Measurements from ENCODE around the gene MIGA1.

MIGA1 gene

GRCh38 chr1:77779529-77780281, at the start of gene MIGA1:
MIGA1 (plus strand) TSS chr1:77779649; CDS start chr1:77783253, 3,604 bp downstream.
- peak; percentile 92 for DNase-seq (ENCODE audit: low read depth)
- H3K4me3 ChIP-seq (ENCODE audit: low read depth, low read length): peak within 1 kb of the TSS; percentile 82
- TF ChIP-seq MAX (IDR thresholded peaks at IDR 0.05; ENCODE audit: low read depth, low read length) (0 out of 2 replicates have a peak, but pooled peaks have one; percentile 12), POLR2A (IDR thresholded peaks at IDR 0.05; ENCODE audit: extremely low read depth, insufficient read length) (peak; percentile 36), MYC (IDR thresholded peaks at IDR 0.05; ENCODE audit: low read depth, low read length) (no peak)
- TF ChIP-seq, protein P1, sequence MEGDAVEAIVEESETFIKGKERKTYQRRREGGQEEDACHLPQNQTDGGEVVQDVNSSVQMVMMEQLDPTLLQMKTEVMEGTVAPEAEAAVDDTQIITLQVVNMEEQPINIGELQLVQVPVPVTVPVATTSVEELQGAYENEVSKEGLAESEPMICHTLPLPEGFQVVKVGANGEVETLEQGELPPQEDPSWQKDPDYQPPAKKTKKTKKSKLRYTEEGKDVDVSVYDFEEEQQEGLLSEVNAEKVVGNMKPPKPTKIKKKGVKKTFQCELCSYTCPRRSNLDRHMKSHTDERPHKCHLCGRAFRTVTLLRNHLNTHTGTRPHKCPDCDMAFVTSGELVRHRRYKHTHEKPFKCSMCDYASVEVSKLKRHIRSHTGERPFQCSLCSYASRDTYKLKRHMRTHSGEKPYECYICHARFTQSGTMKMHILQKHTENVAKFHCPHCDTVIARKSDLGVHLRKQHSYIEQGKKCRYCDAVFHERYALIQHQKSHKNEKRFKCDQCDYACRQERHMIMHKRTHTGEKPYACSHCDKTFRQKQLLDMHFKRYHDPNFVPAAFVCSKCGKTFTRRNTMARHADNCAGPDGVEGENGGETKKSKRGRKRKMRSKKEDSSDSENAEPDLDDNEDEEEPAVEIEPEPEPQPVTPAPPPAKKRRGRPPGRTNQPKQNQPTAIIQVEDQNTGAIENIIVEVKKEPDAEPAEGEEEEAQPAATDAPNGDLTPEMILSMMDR (IDR thresholded peaks at IDR 0.05; ENCODE audit: low read depth, low read length): no peak

DNA sequence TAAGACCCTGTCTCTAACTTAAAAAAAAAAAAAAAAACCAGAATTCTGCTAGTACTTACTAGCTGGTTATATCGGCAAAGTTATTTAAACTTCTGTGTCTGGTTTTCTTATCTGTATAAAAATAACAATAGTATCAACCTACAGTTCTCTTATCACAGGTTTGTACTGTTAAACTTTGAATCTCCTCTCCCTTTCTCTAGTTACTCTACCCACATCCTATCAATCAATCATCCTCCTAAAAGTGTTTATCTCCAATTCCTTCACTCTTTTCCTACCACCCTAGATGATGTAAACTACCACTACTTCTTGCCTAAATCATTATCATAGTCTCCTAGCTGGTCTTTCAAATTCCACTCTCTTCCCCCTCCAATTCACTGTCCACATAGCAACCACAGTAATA, 47.4 kb upstream of the MIGA1 start:
- no peak overlapping the region for H3K4me3 ChIP-seq (ENCODE audit: low read depth, low read length)

GRCh38 chr1:77739235-77739634, 40.2 kb upstream of the MIGA1 start:
- H3K4me3 ChIP-seq (ENCODE audit: low read depth, low read length): no peak overlapping the region
- peak; percentile 13 for DNase-seq (ENCODE audit: low read depth)
- TF ChIP-seq, protein P1 (IDR thresholded peaks at IDR 0.05; ENCODE audit: low read depth, low read length): no peak
- TF ChIP-seq MAX (IDR thresholded peaks at IDR 0.05; ENCODE audit: low read depth, low read length) (no peak), MYC (IDR thresholded peaks at IDR 0.05; ENCODE audit: low read depth, low read length) (no peak), POLR2A (IDR thresholded peaks at IDR 0.05; ENCODE audit: extremely low read depth, insufficient read length) (no peak)

More for the DNA sequence above, 47.4 kb upstream of the MIGA1 start:
- TF ChIP-seq POLR2A (IDR thresholded peaks at IDR 0.05; ENCODE audit: extremely low read depth, insufficient read length) (no peak), MYC (IDR thresholded peaks at IDR 0.05; ENCODE audit: low read depth, low read length) (no peak), MAX (IDR thresholded peaks at IDR 0.05; ENCODE audit: low read depth, low read length) (no peak)
- TF ChIP-seq, protein P1 (IDR thresholded peaks at IDR 0.05; ENCODE audit: low read depth, low read length): no peak
- no peak for DNase-seq (ENCODE audit: low read depth)

DNA sequence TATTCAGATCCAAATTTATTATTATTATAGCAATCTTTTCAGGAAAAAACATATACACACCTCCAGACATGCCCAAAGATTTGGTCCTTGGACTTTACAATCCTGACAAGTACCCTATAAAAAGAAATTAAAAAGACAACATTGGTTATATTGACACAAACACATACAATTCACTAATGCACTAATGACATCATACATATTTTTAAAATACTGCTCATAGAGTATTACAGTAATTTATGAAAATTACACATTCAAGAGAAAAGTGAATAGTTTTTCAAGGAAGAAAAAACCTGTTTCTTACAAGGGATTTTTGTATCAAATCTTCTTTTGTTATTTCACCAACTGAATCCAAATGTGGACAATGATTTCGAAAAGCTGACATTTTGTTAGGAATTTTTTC, 38.1 kb upstream of the MIGA1 start:
- no peak overlapping the region for H3K4me3 ChIP-seq (ENCODE audit: low read depth, low read length)
- no peak for DNase-seq (ENCODE audit: low read depth)
- TF ChIP-seq, protein P1 (IDR thresholded peaks at IDR 0.05; ENCODE audit: low read depth, low read length): no peak
- TF ChIP-seq MAX (IDR thresholded peaks at IDR 0.05; ENCODE audit: low read depth, low read length): no peak
- no peak for TF ChIP-seq MYC (IDR thresholded peaks at IDR 0.05; ENCODE audit: low read depth, low read length)
- no peak for TF ChIP-seq POLR2A (IDR thresholded peaks at IDR 0.05; ENCODE audit: extremely low read depth, insufficient read length)

DNA sequence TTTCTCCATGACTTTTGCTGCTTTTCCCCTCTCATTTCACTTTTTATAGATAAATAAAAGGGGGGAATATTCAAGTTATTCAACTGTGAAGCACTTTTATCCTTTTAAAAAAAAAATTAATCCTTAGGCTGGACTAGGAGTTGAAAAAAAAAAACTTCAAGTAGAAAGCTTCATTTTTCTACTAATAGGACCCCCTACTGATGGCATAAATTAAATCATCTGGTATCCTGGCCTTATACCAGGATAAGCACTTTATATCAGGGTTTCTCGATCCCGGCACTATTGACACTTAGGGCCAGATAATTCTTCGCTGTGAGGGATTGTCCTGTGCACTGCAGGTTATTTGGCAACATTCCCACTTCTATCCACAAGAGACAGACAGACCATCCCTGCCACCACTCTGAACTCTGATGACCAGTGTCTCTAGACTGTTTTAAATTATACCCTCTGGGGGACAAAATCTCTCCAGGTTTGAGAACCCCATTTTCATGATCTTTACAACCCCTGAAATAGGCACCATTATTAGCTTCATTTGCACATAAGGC, 37.4 kb upstream of the MIGA1 start:
- DNase-seq (ENCODE audit: low read depth): no peak
- TF ChIP-seq, protein P1 (IDR thresholded peaks at IDR 0.05; ENCODE audit: low read depth, low read length): no peak
- TF ChIP-seq POLR2A (IDR thresholded peaks at IDR 0.05; ENCODE audit: extremely low read depth, insufficient read length): no peak

More for the DNA sequence above, 37.4 kb upstream of the MIGA1 start:
- H3K4me3 ChIP-seq (ENCODE audit: low read depth, low read length): no peak overlapping the region
